SK-N-SH (cell line): ENCODE data around the gene CD244.
"Not testable (repeated sequence)": the region's sequence is repeated elsewhere in the genome, so short reads cannot be mapped to it uniquely, and the experiment has no call there.

Source experiments
- EP300 ChIP-seq, 2 experiments: IDR thresholded peaks; 2 replicates each; pipeline versions ENCODE4 v1.4.0 to v1.6.1; 2012; ENCODE audit warnings: borderline replicate concordance in 1 of 2, low read depth in 1 of 2, low read length in 1 of 2
- GABPA ChIP-seq: IDR thresholded peaks from 2 replicates; pipeline ENCODE4 v1.4.0; 2012; ENCODE audit warnings: low read depth, mild to moderate bottlenecking
- JUND ChIP-seq: IDR thresholded peaks from 2 replicates; pipeline ENCODE4 v1.4.0; 2012
- POLR2AphosphoS5 ChIP-seq: IDR thresholded peaks from 2 replicates; pipeline ENCODE4 v1.6.1; 2012; ENCODE audit warnings: low read depth, low read length
- REST ChIP-seq: IDR thresholded peaks from 2 replicates; pipeline ENCODE4 v1.6.1; 2012; ENCODE audit warnings: mild to moderate bottlenecking, low read depth, low read length, moderate library complexity
- TF ChIP-seq, protein P1 (sequence below): fragments of 200-600 bp; sonication (generic); IDR thresholded peaks from 2 replicates; pipeline ENCODE4 v1.6.1; 2017; ENCODE audit warnings: antibody characterized with exemption, mild to moderate bottlenecking, moderate library complexity

- TF ChIP-seq EP300 (IDR thresholded peaks at IDR 0.05; ENCODE audit: borderline replicate concordance in 1 of 2, low read depth in 1 of 2, low read length in 1 of 2); JUND; GABPA; POLR2AphosphoS5; REST: not testable (repeated sequence)
- TF ChIP-seq, protein P1, sequence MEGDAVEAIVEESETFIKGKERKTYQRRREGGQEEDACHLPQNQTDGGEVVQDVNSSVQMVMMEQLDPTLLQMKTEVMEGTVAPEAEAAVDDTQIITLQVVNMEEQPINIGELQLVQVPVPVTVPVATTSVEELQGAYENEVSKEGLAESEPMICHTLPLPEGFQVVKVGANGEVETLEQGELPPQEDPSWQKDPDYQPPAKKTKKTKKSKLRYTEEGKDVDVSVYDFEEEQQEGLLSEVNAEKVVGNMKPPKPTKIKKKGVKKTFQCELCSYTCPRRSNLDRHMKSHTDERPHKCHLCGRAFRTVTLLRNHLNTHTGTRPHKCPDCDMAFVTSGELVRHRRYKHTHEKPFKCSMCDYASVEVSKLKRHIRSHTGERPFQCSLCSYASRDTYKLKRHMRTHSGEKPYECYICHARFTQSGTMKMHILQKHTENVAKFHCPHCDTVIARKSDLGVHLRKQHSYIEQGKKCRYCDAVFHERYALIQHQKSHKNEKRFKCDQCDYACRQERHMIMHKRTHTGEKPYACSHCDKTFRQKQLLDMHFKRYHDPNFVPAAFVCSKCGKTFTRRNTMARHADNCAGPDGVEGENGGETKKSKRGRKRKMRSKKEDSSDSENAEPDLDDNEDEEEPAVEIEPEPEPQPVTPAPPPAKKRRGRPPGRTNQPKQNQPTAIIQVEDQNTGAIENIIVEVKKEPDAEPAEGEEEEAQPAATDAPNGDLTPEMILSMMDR: not testable (repeated sequence)
These were observed 5.0 kb upstream of the CD244 start for GRCh38 chr1:160867651-160868050.
